GM18868 (cell line): Measurements from ENCODE around the gene NOL12.
"Not testable (repeated sequence)": the region's sequence is repeated elsewhere in the genome, so short reads cannot be mapped to it uniquely, and the experiment has no call there.

Experiments used
- ATAC-seq: cut with Tn5 transposase; IDR thresholded peaks from one replicate; pipeline ENCODE4 v1.9.1; 2021; ENCODE audit warnings: mild to moderate bottlenecking, moderate library complexity; ENCODE audit not compliant: unreplicated experiment

The NOL12 gene

GRCh38 chr22:37686002-37686982 is at the start of gene NOL12:
TSS of gene NOL12 (plus strand) at chr22:37686343. CDS start at chr22:37686393, 50 bp downstream.
- peak; percentile 70 for ATAC-seq

GRCh38 chr22:37636949-37637273 is 49.2 kb upstream of the NOL12 start:
- no peak for ATAC-seq

- ATAC-seq: no peak
Observed at GRCh38 chr22:37638391-37639069, 47.6 kb upstream of the NOL12 start.

GRCh38 chr22:37639070-37639760 is 46.9 kb upstream of the NOL12 start, which contains the start of gene SH3BP1:
TSS of gene SH3BP1 (plus strand) at chr22:37639669. CDS start at chr22:37639788, 119 bp downstream.
- ATAC-seq: no peak

- no peak for ATAC-seq
Observed at GRCh38 chr22:37639771-37640590, 46.2 kb upstream of the NOL12 start.

GRCh38 chr22:37640591-37641560 is 45.3 kb upstream of the NOL12 start:
- ATAC-seq: no peak

- ATAC-seq: no peak
Observed at GRCh38 chr22:37641561-37641949, 44.6 kb upstream of the NOL12 start.

- ATAC-seq: no peak
Observed at GRCh38 chr22:37643225-37643847, 42.8 kb upstream of the NOL12 start.

- no peak for ATAC-seq
Observed at GRCh38 chr22:37647317-37647716, 38.8 kb upstream of the NOL12 start.

GRCh38 chr22:37647928-37648327 is 38.2 kb upstream of the NOL12 start:
- no peak for ATAC-seq

- no peak for ATAC-seq
Observed at GRCh38 chr22:37650463-37651136, 35.5 kb upstream of the NOL12 start.

- ATAC-seq: no peak
Observed at GRCh38 chr22:37654563-37655251, 31.4 kb upstream of the NOL12 start.

GRCh38 chr22:37655252-37655563 is 30.9 kb upstream of the NOL12 start:
- ATAC-seq: no peak

GRCh38 chr22:37656583-37656982 is 29.6 kb upstream of the NOL12 start:
- not testable (repeated sequence) for ATAC-seq

- ATAC-seq: no peak
Observed at GRCh38 chr22:37657590-37658132, 28.5 kb upstream of the NOL12 start.

- ATAC-seq: peak; percentile 87
Observed at GRCh38 chr22:37658133-37659065, 27.7 kb upstream of the NOL12 start, which contains the start of gene PDXP. TSS of gene PDXP (plus strand) at chr22:37658723. CDS start at chr22:37658783, 60 bp downstream.
